ENCODE data around the gene ENTPD6. TPM values are rescaled to one million over a fixed set of nuclear protein-coding genes. Genes with fewer than 3 reads are reported as not detected.
A peak's percentile ranks its signal among the peaks of the same experiment; 100 is the strongest.

The ENTPD6 gene
- polyA plus RNA-seq, 6 donors from 2014 or later = 21.1 to 32.5 (median 24.4) TPM

DNA sequence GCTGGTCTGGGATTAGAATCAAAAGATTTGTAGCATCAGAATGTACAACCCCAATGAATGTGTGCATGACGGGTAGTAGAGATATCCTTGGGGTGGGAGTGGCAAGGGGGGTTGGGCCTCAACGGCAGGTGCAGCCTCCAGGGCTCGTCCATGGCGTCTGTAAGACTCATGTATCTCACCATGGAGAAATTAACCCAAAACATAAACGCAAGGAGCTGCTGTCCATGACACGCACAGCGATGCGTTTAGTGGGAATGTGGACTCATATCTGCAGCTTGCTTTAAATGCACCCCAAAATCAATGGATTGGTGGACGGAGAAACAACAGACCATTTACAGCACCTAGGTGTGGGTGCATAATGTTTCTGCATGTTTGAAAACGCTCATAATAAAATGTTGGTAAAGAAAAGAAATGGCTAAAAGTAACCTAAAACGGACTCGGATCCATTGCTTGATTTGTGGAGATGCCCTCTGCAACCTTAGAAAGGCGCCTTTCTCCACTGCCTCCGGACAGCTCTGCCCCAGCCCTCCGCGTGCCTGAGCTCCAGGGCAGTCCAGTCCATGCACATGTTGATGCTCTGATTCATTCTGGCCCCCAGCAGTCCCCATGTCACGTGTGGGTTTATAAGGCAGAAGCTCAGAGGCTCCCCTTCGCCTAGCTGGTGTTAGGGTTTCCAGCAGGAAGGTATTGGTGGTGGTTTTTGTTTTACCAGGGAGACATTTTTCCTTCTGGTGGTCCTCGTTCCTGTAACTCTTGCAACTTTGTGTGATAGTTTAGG, 76.9 kb downstream of the ENTPD6 start:
- Mint-ChIP-seq H3K4me3 (no peak overlapping the region), H3K9me3 (no peaks in the 10 kb centered on the region), H3K4me1 (peaks cover 3 to 4% (median 3%) of the 10 kb centered on the region in 3 donors), H3K36me3 (peaks cover 24 to 33% of the 10 kb centered on the region in 2 donors), H3K27ac (peak overlapping the region in 3 of 6 donors; percentile 31 to 77 (median 32)), H3K27me3 (no peaks in the 10 kb centered on the region)
- no peak for DNase-seq
- no peak for ATAC-seq (ENCODE audit: low read depth in 2 of 2)

DNA sequence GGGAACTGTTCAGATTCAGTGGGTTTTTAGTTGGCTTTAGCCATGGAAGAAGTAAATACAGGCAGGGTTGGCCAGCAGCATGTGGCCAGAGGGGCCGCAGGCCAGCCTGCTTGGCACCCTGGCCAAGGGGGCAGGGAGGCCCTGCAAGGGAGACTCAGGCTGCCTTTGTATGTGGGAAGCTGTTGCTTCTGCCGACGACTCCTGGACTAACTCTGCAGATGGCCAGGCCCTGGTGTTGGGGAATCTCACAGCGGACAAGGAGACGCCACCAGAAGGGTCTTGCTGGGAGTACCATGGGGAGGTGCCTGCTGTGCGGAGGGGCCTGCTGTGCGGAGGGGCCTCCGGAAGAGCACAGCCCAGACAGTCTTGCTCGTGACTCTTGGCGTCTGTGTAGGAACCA, 77.5 kb downstream of the ENTPD6 start:
- no peak for ATAC-seq (ENCODE audit: low read depth in 2 of 2)
- no peaks in the 10 kb centered on the region for H3K9me3 Mint-ChIP-seq
- no peaks in the 10 kb centered on the region for H3K27me3 Mint-ChIP-seq
- DNase-seq = no peak
- no peak overlapping the region for H3K4me3 Mint-ChIP-seq
- no peaks in the 10 kb centered on the region for H3K4me1 Mint-ChIP-seq
- peaks cover 24 to 33% of the 10 kb centered on the region in 2 donors for H3K36me3 Mint-ChIP-seq
- H3K27ac Mint-ChIP-seq = peak overlapping the region in 1 of 6 donors; percentile 77

DNA sequence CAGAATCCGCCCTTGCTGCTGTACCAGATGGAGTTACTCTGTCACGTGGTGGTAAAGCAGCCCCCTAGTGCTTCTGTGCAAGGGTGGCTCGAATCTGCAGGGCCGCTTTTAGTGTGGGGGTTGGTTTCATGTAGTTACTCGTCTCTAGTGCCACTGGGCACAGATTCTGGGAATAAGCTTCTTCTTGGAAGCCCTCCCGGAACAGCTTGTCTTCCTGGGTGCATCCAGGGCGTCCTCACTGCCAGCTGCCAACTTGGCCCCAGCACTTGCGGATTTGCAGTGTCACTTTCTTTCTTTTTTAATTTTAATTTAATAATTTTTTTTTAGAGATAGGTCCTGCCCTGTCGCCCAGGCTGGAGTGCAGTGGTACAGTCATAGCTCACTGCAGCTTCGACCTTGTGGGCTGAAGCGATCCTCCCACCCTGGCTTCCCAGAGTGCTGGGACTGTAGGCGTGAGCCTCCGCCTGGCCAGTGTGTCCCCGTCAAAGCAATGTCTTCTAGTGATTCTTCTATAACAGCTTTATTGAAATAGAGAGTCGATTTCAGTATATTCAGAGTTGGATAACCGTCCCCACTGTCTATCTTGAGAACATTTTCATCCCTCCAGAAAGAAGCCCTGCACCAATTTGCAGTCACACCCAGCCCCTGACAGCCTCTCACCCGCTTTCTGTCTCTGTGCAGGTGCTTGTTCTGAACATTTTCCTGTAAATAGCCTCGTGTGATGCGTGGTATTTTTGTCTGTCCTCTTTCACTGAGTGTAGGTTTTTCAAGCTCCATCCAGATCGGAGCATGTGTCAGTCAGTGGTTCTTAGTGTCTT, 78.2 kb downstream of the ENTPD6 start:
- Mint-ChIP-seq H3K27me3 (no peaks in the 10 kb centered on the region), H3K4me1 (no peaks in the 10 kb centered on the region), H3K9me3 (no peaks in the 10 kb centered on the region), H3K4me3 (no peak overlapping the region), H3K27ac (peak overlapping the region in 1 of 6 donors; percentile 2), H3K36me3 (peaks cover 23 to 33% of the 10 kb centered on the region in 2 donors)
- DNase-seq (no peak), ATAC-seq (ENCODE audit: low read depth in 2 of 2) (no peak)

DNA sequence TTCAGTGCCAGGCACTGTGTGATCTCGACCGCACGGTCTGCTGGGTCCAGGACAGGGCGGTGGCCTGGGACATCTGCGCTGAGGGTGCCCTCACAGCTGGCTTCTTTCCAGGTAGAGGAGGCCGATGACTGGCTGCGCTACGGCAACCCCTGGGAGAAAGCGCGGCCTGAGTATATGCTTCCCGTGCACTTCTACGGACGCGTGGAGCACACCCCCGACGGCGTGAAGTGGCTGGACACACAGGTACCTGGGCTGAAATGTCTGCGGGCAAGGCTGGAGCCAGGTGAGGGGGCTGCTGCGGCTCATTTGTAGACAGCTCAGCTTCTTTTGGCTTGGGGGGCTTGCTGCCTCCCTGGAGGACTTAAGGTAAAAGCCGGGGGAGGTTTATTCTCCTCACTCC, 79.0 kb downstream of the ENTPD6 start:
- peaks cover 19 to 29% of the 10 kb centered on the region in 2 donors for H3K36me3 Mint-ChIP-seq
- H3K27ac Mint-ChIP-seq = no peak overlapping the region
- ATAC-seq (ENCODE audit: low read depth in 2 of 2) = no peak

DNA sequence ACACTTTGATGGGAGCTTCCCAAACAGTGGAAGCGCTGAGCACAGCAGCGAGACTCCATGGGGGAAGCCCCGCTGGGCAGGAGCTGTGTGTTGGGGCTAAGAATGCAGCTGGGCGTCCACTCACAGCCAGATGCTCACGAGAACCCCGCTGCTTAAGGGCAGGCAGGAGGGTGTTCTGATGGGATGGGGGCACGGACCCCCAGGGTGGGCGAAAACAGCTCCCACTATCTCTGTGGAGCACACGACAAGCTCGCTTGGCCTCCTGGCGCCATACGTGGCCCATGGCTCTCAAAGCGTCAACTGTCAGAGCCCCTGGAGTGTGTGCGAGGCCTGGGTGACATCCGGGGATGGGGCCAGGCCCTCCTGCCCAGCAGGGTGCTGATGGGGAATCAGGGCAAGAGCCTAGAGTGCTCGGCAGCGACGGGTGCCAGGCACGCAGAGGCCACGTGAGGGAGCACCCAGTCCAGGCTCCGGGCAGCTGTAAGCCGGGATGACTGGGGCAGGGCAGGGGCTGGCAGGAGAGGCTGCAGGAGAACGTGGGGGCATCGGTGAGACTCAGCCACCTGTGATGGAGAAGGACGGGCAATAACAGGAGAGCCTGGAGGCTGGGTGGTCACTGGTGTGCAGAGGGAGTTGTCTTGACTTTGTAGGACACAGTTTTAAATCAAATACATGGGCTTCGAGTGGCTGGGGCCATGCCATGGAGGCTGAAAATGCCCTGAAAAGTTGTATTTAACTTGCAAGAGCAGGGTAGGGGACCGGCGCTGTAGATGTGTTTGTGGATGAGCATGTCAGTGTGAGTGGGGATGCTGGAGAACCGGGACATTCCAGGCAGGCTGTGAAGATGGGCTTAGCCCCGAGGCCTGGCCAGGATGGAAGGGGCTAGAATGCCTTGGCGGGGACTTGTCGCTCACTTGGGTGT, 79.6 kb downstream of the ENTPD6 start:
- Mint-ChIP-seq H3K27ac (peak overlapping the region in 2 of 6 donors; percentile 26 to 69), H3K27me3 (no peaks in the 10 kb centered on the region), H3K4me1 (peaks cover 6 to 8% (median 8%) of the 10 kb centered on the region in 3 donors), H3K9me3 (no peaks in the 10 kb centered on the region), H3K36me3 (peaks cover 19 to 22% of the 10 kb centered on the region in 2 donors), H3K4me3 (no peak overlapping the region)
- ATAC-seq (ENCODE audit: low read depth in 2 of 2) (no peak), DNase-seq (no peak)

More for the DNA sequence above, 79.0 kb downstream of the ENTPD6 start:
- Mint-ChIP-seq H3K9me3 (no peaks in the 10 kb centered on the region), H3K27me3 (no peaks in the 10 kb centered on the region), H3K4me1 (peaks cover 0 to 1% (median under 1%) of the 10 kb centered on the region in 3 donors), H3K4me3 (no peak overlapping the region)
- no peak for DNase-seq

DNA sequence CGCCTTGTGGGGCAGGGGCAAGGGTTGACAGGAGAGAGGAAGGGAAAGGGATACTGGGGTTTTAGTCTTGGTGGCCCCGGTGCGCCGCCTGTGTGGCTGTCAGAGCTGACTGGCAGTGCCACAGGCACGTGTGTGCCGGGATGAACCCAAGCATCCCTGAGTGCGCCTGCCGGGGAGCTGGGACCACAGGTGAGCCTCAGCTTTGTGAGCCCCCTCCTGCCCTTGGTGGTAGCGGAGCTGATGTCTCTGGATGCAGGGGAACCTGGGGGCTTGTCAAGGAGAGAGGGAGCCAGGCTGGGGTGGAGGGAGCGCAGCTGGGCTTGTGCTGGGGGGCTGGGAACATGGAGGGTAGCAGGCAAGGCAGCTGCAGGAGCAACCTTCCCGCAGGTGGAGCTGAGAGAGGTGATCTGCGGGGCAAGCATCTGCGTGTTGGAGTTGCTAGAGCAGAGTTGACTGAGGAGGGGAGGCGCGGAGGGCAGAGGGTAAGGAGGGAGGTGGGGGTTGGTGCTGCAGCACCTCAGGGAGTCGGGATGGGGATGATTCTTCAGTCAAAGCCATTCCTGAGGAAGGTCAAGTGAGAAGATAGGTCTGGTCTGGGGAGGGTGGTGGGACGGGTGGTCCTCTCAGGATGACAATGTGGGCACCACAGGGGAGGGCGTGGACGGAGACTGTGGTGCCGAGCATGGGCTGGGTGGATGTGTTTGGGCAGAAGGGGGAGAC, 80.5 kb downstream of the ENTPD6 start:
- peaks cover 10 to 16% (median 16%) of the 10 kb centered on the region in 3 donors for H3K4me1 Mint-ChIP-seq
- H3K4me3 Mint-ChIP-seq = no peak overlapping the region
- peaks cover 19 to 22% of the 10 kb centered on the region in 2 donors for H3K36me3 Mint-ChIP-seq
- DNase-seq = no peak
- no peaks in the 10 kb centered on the region for H3K9me3 Mint-ChIP-seq
- H3K27ac Mint-ChIP-seq = peak overlapping the region in 1 of 6 donors; percentile 30
- no peak for ATAC-seq (ENCODE audit: low read depth in 2 of 2)
- no peaks in the 10 kb centered on the region for H3K27me3 Mint-ChIP-seq

Other genes starting within 250 kb of the ENTPD6 start
- 1 to 10 TPM in 5 of 6 donors, under 1 TPM in 1; 0.65 to 4.6 (median 2.7) TPM for gene CST7, start 246.4 kb upstream of the ENTPD6 start, polyA plus RNA-seq (ENCODE audit: low read depth in 6 of 6)
- 10 to 100 TPM; 41.4 to 71.6 (median 48.7) TPM for gene APMAP, start 203.0 kb upstream of the ENTPD6 start, polyA plus RNA-seq (ENCODE audit: low read depth in 6 of 6)
- 100 to 1,000 TPM in 2 of 6 donors, 10 to 100 TPM in 4; 84.6 to 115 (median 92.8) TPM for gene ACSS1, start 137.6 kb upstream of the ENTPD6 start, polyA plus RNA-seq (ENCODE audit: low read depth in 6 of 6)
- not detected for gene VSX1, start 113.6 kb upstream of the ENTPD6 start, polyA plus RNA-seq (ENCODE audit: low read depth in 6 of 6)
- gene PYGB, start 52.4 kb downstream of the ENTPD6 start, polyA plus RNA-seq (ENCODE audit: low read depth in 6 of 6) = 10 to 100 TPM; 16.4 to 26.6 (median 22.8) TPM
- gene ABHD12, start 195.1 kb downstream of the ENTPD6 start, polyA plus RNA-seq (ENCODE audit: low read depth in 6 of 6) = 10 to 100 TPM; 15.7 to 23.1 (median 20.3) TPM
- 1 to 10 TPM; 1.1 to 3.4 (median 1.8) TPM for gene GINS1, start 212.0 kb downstream of the ENTPD6 start, polyA plus RNA-seq (ENCODE audit: low read depth in 6 of 6)